OCI-LY1 (cell line): ENCODE measurements around the gene SMIM1.

Experiments used
- EZH2 ChIP-seq: fragments of 200-600 bp; sonication (generic), shearing (Covaris generic); IDR thresholded peaks from 2 replicates; pipeline ENCODE4 v1.8.0; 2017; ENCODE audit warnings: borderline replicate concordance, mixed run types, mild to moderate bottlenecking, antibody characterized with exemption, low read length, moderate library complexity, mixed read lengths
- TF ChIP-seq, protein P1 (sequence below): fragments of 200-600 bp; sonication (generic), shearing (Covaris generic); IDR thresholded peaks from 2 replicates; pipeline ENCODE4 v1.5.1; 2017; ENCODE audit warnings: mild to moderate bottlenecking, antibody characterized with exemption, low read length, moderate library complexity, mixed read lengths

DNA sequence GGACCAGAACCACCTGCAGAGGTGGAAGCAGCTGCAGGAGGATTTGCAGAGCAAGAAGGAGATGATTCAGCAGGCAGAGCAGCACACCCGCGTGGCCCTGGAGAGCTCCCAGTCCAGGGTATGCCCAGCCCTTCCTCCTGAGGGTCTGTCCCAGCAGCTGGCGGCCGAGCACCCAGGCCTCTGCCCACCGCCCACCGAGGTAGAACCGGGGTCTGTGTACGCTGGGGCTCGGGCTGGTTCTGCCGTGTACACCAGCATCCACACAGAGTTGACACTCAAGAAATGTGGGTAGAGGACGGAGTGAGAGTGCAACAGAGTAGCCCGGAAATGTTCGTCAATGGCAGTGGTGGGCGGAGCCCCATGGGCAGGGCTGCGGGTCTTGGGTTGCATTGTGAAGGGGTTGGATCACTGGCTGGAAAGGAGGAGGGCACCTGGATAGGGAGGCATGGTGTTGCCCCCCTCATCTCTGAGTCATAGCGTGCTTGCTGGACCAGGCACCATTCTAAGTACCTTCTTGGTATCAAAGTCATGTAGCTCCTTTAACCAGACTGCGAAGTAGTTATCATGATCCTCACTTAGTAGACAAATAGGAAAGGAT, 5.1 kb upstream of the SMIM1 start:
- no peak for TF ChIP-seq EZH2
- TF ChIP-seq, protein P1, sequence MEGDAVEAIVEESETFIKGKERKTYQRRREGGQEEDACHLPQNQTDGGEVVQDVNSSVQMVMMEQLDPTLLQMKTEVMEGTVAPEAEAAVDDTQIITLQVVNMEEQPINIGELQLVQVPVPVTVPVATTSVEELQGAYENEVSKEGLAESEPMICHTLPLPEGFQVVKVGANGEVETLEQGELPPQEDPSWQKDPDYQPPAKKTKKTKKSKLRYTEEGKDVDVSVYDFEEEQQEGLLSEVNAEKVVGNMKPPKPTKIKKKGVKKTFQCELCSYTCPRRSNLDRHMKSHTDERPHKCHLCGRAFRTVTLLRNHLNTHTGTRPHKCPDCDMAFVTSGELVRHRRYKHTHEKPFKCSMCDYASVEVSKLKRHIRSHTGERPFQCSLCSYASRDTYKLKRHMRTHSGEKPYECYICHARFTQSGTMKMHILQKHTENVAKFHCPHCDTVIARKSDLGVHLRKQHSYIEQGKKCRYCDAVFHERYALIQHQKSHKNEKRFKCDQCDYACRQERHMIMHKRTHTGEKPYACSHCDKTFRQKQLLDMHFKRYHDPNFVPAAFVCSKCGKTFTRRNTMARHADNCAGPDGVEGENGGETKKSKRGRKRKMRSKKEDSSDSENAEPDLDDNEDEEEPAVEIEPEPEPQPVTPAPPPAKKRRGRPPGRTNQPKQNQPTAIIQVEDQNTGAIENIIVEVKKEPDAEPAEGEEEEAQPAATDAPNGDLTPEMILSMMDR = no peak
